SKM-1 treated with dmso at 0.1 percent for 144 hours (cell line): ENCODE data around the gene TMEM54.

Experiments
- DNase-seq: peaks from one replicate; lab custom pipeline; 2025; ENCODE audit not compliant: unreplicated experiment; lab: John Stamatoyannopoulos, UW

The TMEM54 gene

DNA sequence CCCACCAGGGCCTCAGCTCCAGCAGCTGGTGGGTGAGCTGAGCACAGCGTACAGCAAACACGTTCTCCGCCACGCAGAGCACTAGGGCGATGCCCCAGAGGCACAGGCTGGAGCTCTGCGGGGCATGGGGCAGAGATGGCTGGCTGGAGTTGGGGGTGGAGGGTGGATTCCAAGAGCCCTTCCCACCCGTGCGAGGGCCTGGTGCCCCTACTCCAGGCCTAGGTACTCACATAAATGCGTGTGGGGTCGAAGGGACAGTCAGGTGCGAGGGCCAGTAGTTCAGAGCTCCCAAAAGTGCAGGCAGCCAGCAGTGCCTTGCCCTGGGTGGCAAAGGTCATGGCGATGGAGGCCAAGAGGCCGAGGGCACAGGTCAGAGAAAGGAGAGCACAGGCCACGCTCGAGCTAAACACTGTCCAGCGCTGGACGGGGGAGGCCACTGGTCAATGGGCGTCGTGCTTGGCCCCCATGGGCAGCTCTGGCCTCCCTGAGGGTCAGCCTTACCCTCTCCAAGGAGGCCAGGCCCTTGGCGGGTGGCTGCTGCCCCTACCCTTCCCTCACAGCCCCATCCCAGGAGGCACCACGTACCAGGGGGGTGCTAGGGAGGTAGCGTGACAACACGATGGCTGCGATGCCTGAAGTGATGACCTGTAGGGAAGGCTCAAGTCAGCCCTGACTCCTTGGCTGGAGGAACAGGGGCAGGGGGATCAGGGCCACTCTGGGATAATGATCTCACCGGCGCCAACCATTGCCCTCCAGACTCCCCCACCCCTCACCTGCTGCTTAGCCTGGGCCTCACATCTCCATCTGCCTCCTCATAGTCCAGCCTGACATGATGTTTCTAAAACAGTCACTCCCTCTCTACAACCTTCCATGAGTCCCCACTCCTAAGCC is 5.6 kb downstream of the TMEM54 start:
- DNase-seq: no peak

DNA sequence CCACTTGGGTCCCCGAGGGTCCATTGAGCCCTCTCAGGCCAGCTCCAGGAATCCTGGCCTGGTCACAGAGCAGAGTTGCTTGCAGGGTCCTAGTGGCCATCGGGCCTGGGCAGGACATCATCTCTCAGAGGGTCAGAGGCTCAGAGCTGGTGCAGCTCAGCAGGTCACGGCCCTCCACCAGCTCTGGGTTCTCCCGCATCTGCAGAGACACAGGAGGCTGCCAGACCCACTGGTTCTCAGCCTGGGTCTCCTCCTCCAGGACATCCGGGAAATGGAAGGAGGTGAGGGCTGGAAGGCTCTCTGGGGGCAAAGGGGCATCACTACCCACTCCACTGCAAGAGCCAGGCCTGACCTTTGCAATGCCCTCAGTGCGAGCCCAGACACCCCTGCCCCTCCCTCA is 6.5 kb downstream of the TMEM54 start:
- no peak for DNase-seq

GRCh38 chr1:32894019-32894600 is 7.1 kb downstream of the TMEM54 start:
- no peak for DNase-seq

DNA sequence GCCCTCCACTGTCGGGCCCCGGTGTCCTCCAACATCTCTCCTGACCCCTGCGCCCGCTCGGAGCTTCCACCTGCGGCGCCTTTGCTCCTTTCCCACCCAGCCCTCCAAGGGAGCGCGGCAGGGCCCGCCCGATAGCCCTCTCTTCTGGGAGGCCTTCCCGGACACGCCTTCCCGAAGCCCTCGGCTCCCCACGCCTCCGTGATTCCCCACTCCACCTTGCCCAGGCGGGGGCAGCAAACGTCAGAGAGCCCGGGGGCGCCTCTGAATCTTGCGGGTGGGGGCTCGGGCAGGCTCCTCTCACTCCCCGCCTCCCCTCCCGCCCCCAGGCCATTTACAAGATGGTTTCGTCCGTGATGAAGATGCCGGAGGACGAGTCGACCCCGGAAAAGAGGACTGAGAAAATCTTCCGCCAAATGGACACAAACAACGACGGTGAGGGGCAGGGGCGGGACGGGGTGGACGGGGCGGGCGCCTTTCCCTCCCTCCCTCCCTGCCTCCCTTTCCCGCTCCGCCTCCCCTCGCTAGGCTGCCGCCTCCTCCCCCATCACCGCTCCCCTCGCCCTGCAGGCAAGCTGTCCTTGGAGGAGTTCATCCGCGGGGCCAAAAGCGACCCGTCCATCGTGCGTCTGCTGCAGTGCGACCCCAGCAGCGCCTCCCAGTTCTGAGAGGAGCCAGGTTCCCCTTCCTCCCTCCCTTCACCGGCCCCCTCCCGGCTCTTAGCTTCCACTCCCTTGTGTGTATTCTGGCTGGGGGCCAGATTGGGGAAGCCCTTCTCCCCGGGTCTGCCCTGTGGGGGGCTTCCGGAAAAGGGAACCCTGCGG is 7.8 kb downstream of the TMEM54 start:
- DNase-seq: no peak

GRCh38 chr1:32892368-32893197 is 8.6 kb downstream of the TMEM54 start:
- DNase-seq: no peak

GRCh38 chr1:32891630-32892029 is 9.6 kb downstream of the TMEM54 start:
- no peak for DNase-seq

GRCh38 chr1:32891241-32891570 is 10.0 kb downstream of the TMEM54 start:
- DNase-seq: no peak

DNA sequence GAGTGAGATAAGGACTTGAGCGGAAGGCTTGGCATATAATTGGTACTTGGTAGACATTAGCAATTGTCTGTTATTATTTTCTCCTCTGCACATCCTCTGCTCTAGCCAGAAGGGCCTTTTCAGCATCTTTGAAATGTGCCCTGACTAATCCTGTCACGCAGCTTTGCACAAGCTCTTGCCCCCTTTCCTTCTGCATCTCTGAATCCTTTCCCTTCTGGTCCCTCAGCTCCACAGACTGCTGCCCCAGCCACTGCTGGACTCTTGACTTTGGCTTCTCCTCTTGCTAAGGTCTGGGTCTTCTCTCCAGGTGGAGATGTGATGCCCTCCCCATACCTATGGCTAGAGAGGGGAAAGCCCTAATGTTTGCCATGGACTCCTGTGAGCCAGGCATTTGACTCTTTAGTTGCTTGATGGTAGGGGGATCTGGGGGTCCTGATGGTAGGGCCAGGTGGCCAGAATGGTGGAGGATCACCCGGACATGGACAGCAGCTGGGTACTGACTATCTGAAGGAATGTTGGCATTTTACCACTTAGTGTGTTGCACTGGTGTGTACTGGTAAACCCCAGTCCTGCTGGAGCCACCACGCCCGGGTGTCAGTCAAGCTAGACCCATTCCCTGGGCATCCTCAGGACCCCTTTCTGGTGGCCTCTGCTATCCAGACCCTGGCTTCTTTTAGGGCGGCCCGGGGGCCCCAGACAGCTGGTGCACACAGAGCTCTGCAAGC is 10.5 kb downstream of the TMEM54 start:
- no peak for DNase-seq

DNA sequence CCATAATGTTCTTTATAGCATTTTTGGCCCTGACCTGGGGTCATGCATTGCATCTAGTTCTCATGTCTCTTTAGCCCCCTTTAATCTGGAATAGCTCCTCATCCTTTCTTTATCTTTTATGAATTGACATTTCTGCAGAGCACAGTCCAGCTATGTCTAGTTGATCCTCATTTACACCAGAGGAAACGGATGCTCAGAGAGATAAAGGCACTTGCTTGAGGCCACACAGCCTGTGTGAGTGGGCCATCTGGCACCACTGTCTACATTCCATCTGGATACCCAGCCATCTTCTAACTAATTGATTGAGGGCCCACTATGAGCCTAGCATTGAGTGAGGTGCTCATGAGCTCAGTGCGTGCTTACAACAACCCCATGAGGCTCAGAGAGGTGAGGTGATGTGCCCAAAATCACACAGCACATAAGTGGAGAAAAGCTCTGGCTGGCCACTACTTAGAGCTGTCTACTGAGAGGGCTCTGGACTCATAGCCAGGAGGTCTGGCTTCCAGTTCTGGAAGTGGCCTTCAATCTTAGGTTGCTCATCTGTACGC is 11.4 kb downstream of the TMEM54 start:
- no peak for DNase-seq

- DNase-seq: no peak
Measured at GRCh38 chr1:32888677-32889420, 12.3 kb downstream of the TMEM54 start.

DNA sequence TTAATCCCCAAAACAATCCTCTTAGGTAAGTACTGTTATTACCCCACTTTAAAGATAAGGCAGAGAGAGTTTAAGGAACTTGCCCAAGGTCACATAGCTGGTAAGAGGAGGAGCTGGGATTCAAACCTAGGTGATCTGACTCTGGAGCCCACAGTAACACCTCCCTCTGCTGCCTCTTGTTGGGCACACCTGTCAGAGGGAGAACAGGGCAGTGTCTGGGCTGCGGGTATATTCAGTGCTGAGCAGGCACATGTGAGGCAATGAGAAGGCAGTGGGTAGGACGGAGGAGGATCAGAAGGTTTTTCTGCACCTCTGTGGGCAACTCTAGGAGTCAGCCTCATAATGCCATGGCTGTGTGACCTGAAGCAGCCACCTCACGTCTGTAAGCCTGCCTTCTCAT is 13.1 kb downstream of the TMEM54 start:
- DNase-seq: no peak

- no peak for DNase-seq
Measured at GRCh38 chr1:32887623-32888022, 13.6 kb downstream of the TMEM54 start.

DNA sequence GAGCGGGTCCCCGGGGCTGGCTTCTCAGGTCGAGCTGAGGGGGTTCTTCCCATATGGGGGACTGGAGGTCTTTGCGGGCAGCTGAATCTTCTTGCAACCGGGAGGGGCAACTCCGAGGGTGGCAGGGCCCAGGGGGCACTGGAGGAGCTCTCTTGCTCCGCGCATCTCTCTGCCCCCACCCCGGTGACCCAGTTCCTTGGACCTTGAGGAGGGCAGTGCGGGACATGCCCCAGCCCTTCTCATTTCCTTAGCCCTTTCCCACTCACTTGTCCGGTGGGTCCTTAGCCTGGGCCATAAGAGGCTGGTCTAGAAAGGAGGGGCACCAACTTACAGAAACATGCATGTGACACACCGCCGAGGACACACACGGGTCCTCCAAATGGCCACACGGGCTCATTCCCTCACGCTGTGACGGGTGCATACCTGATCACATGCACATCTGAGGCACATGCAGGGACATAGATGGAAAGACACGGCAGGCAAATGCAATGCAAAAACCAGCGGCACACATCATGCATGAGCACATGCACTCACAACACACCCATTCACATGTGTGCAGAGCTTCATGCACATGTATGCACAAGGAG is 14.3 kb downstream of the TMEM54 start:
- no peak for DNase-seq

- DNase-seq: no peak
Measured at GRCh38 chr1:32886004-32886827, 15.0 kb downstream of the TMEM54 start, which contains the start of gene HPCA. Gene HPCA (plus strand): TSS chr1:32886491. CDS start chr1:32888899, 2,408 bp downstream.

DNA sequence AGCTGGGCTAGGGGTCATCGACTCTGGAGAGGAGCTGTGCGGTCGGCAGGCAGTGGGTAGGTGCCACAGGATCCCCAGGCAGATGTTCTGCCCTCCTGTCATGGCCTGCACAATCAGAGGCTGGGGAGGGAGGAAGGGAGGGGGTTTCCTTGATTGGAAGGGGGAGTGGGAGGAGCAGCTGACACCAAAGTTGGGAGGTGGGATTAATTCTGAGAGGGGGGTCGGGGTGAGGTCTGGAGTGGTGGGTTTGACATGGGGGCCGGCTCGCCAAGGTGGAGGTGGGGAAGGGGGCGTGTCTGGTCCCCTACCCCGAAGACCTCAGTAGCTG is 15.5 kb downstream of the TMEM54 start:
- DNase-seq: no peak

DNA sequence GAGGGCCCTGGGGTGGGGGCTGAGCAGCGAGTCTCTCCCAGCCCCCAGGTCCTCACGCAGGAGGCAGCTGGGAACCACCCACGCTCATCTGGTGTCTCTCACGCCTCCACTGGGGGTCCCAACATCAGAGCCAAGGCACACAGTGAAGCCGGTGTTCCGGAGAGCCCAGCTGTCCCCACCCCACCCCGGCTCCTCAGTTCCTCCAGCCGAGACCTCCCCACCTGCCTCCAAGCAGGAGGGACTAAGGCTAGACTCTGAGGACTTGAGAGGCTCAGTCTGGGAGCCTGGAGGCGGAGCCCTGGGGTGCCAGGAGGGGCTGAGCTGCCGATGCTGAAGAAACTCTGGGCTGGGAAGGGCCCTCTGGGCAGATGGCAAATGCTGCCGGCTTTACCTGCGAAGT is 16.5 kb downstream of the TMEM54 start:
- DNase-seq: no peak

GRCh38 chr1:32884032-32884372 is 17.2 kb downstream of the TMEM54 start:
- DNase-seq: no peak

- DNase-seq: no peak
Measured at GRCh38 chr1:32883338-32884031, 17.7 kb downstream of the TMEM54 start.
